Omental fat pad (tissue), 4 donors: Measurements from ENCODE around the gene IFITM2. TPM values are rescaled to one million over a fixed set of nuclear protein-coding genes. Genes with fewer than 3 reads are reported as not detected.
A peak's percentile ranks its signal among the peaks of the same experiment; 100 is the strongest.
"Not testable (repeated sequence)": the region's sequence is repeated elsewhere in the genome, so short reads cannot be mapped to it uniquely, and the experiment has no call there.

ENCODE experiments used
- ATAC-seq: fragments of 150-250 bp; one replicate; pipeline ENCODE4 v1.9.1; 2016; ENCODE audit warnings: mild to moderate bottlenecking, moderate library complexity; ENCODE audit not compliant: low FRiP score
- DNase-seq: peaks from one replicate; pipeline ENCODE4 v3.0.0-alpha.2; 2019; ENCODE audit warnings: low spot score
- total RNA-seq, 4 donors: library from RNA; depleted of rRNA; stranded (reverse); fragments of >200 nt; gene quantifications; one replicate each; pipeline ENCODE4 v1.1.0, GENCODE V29; 2016
- TF ChIP-seq, protein P1 (sequence below), 3 donors: fragments of 450-650 bp; IDR thresholded peaks; one replicate each; pipeline ENCODE4 v1.5.1; 2016 to 2017; ENCODE audit warnings: antibody characterized with exemption in 3 of 3, mild to moderate bottlenecking in 3 of 3, moderate library complexity in 2 of 3

The IFITM2 gene
- total RNA-seq, 4 donors from 2014 or later, result 266 to 442 (median 382) TPM

DNA sequence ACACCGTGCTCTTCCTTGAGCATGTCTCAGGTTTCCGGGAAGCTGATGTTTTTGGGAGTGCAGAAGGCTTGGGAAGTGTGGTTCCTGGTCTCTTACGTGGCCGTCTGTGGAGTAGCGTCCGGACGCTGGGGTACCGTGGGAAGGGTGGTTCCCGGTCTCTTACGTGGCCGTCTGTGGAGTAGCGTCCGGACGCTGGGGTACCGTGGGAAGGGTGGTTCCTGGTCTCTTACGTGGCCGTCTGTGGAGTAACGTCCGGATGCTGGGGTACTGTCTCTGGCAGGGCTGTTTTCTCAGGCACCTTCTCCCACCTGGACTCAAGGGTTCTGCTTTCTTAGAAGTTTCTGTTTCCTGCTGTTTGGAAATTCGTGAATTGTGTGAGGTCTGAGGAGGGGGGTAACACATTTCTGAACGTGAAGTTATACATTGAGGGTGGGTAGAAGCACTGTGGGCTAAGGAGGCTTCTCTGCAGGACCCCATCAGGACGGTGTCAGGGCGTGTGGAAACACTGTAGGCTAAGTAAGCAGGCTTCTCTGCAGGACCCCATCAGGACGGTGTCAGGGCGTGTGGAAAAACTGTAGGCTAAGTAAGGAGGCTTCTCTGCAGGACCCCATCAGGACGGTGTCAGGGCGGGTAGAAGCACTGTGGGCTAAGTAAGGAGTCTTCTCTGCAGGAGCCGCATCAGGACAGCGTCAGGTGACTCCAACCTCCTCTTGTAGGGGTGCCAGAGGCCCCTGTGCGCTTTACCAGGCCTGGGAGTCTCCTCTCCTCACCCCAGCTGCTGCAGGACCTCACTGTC, 18.4 kb downstream of the IFITM2 start:
- TF ChIP-seq, protein P1, sequence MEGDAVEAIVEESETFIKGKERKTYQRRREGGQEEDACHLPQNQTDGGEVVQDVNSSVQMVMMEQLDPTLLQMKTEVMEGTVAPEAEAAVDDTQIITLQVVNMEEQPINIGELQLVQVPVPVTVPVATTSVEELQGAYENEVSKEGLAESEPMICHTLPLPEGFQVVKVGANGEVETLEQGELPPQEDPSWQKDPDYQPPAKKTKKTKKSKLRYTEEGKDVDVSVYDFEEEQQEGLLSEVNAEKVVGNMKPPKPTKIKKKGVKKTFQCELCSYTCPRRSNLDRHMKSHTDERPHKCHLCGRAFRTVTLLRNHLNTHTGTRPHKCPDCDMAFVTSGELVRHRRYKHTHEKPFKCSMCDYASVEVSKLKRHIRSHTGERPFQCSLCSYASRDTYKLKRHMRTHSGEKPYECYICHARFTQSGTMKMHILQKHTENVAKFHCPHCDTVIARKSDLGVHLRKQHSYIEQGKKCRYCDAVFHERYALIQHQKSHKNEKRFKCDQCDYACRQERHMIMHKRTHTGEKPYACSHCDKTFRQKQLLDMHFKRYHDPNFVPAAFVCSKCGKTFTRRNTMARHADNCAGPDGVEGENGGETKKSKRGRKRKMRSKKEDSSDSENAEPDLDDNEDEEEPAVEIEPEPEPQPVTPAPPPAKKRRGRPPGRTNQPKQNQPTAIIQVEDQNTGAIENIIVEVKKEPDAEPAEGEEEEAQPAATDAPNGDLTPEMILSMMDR (IDR thresholded peaks at IDR 0.05), result no peak
- DNase-seq, result no peak
- ATAC-seq, result no peak

DNA sequence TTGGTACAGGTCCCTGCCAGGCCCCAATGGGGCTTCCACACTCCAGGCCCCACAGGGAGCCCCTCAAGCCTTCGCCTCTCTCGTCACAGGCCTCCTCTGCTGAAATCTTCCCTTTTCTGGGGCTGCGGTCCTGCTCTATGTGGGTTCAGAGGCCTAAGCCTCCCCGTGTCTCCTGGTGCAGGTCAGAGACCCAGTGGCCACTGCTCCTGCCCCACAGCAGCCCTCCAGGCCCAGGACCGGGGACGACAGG, 18.9 kb downstream of the IFITM2 start:
- no peak for ATAC-seq

DNA sequence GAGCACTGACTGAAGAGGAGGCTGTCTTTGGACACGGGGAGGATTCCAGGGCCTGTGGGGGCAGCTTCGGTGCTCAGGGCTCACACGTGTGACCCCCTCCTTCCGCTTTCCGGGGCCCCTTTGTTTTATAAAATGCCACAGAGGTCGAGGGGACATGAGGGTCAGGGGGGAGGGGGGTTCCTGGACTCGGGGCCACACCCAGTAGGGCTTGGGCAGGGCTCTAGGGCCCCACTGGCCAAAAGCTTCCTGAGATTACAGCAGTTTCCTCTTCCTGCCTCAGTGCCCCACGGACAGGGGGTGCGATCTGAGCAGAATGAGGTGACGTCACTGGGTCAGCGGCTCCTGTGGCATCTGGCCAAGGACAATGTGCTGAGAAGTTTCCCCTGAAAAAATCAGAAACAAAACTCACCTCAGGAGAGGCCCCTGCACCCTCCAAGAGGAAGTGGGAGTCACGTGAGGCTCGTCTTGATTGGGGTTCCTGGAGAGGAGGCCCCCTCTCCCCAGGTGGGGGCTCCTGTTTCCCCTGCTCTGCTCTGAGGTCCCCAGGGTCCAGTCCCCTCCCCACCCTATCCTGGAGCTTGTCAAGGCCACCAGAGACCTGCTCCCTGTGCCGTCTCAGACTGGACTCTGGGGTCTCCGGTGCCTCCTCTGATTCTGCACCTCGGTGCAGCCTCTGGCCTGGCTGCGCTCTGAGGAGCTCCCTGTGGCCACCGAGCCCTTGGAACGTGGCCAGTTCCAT, 19.4 kb downstream of the IFITM2 start:
- TF ChIP-seq, protein P1 (IDR thresholded peaks at IDR 0.05), result no peak
- ATAC-seq (peak; percentile 67), DNase-seq (peak; percentile 59)

More for the DNA sequence above, 18.9 kb downstream of the IFITM2 start:
- no peak for DNase-seq
- TF ChIP-seq, protein P1 (IDR thresholded peaks at IDR 0.05), result no peak

DNA sequence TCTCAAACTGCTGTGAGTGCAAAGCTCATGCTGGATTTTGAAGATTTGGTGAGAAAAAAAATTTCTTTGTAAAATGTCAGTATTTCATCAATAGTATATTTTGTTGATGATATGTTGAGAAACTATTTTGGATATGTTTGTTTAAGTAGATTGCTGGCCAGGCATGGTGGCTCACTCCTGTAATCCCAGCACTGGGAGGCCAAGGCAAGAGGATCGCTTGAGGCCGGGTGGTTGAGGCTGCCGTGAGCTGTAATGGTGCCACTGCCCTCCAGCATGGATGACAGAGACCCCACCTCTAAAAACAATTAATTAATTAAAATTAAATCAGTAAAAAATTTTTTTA, 19.9 kb downstream of the IFITM2 start:
- DNase-seq, result no peak
- TF ChIP-seq, protein P1 (IDR thresholded peaks at IDR 0.05), result no peak
- no peak for ATAC-seq

DNA sequence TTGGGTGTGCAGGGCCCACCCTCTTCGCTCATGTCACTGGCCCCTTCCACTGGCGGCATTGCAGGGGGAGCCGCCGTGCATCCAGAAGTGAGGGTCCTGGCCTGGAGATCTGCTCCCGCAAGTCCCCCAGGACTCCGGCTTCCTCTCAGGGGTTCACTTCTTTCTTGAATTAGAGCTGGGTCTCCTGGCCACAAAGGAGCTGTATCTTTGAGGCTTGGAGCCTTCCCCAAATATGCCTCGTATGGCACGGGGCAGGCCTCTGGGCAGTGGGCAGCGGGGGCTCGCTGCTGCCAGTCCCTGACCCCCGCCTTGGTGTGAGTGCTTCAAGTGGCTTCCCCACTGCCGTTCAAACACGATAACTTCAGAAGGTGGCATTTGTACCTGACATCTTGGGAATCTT, 20.4 kb downstream of the IFITM2 start:
- TF ChIP-seq, protein P1 (IDR thresholded peaks at IDR 0.05), result no peak
- ATAC-seq (no peak), DNase-seq (no peak)

DNA sequence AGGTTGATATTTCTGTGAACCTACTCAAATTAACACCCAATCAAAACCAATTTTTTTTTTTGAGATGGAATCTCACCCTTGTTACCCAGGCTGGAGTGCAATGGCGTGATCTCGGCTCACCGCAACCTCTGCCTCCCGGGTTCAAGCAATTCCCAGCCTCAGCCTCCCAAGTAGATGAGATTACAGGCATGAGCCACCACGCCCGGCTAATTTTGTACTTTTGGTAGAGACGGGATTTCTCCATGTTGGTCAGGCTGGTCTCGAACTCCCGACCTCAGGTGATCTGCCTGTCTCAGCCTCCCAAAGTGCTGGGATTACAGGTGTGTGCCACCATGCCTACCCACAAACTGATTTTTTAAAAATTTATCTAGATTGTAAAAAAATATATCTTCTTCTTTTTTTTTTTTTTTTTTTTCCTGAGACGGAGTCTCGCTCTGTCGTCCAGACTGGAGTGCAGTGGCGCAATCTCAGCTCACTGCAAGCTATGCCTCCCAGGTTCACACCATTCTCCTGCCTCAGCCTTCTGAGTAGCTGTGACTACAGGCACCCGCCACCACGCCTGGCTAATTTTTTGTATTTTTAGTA, 21.0 kb downstream of the IFITM2 start:
- not testable (repeated sequence) for DNase-seq, ATAC-seq

DNA sequence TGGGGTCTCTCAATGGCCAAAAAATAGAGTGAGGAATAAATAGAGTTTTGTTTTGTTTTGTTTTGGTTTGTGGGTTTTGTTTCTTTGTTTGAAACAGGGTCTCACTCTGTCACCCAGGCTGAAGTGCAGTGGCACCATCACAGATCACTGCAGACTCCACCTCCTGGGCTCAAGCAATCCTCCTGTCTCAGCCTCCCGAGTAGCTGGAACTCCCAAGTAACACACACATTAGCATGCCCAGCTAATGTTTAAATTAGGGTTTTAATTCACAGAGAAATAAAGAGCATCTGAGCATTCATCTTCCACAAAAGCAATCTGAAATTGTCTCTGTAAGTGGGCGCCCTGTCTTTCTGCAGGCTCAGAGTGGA, 22.3 kb downstream of the IFITM2 start:
- ATAC-seq (no peak), DNase-seq (no peak)
- TF ChIP-seq, protein P1 (IDR thresholded peaks at IDR 0.05), result no peak
